ENCODE results near the gene ALMS1. TPM values are rescaled to one million over a fixed set of nuclear protein-coding genes. Genes with fewer than 3 reads are reported as not detected.
"Not testable (repeated sequence)": the region's sequence is repeated elsewhere in the genome, so short reads cannot be mapped to it uniquely, and the experiment has no call there.

Gene ALMS1
- total RNA-seq, 5 donors from 2014 or later (not counting 1 experiment from before 2014, with no cell fraction given): 25.1 to 31.1 (median 27.3) TPM

DNA sequence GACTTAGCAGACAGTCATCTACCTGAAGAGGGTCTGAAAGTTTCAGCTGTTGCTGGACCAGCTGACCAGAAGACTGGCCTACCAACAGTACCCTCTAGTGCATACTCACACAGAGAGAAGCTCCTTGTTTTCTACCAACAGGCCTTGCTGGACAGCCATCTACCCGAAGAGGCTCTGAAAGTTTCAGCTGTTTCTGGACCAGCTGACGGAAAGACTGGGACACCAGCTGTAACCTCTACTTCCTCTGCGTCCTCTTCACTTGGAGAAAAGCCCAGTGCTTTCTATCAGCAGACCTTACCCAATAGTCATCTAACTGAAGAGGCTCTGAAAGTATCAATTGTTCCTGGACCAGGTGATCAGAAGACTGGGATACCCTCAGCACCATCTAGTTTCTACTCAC, 63.2 kb downstream of the ALMS1 start:
- H3K4me3 Mint-ChIP-seq: no peak overlapping the region
- H3K4me1 ChIP-seq (ENCODE audit: control insufficient read depth in 1 of 2, extremely low read depth in 1 of 2, insufficient read depth in 2 of 2, low read length in 2 of 2): no peaks in the 10 kb centered on the region
- H3K27me3 ChIP-seq (replicated peaks in 1 of 2; ENCODE audit: control insufficient read depth in 2 of 2, extremely low read depth in 1 of 2, insufficient read depth in 2 of 2, low read length in 1 of 2): no peaks in the 10 kb centered on the region
- H3K9me3 ChIP-seq: no peaks in the 10 kb centered on the region
- no peak overlapping the region for H3K27ac ChIP-seq (ENCODE audit: low read length)
- peaks cover 84% of the 10 kb centered on the region for H3K36me3 Mint-ChIP-seq
- no peaks in the 10 kb centered on the region for H3K4me1 Mint-ChIP-seq
- H3K4me3 ChIP-seq (ENCODE audit: control insufficient read depth in 1 of 2, extremely low read depth in 1 of 2, low read length in 1 of 2): no peak overlapping the region
- DNase-seq: no peak
- ChIA-PET CTCF (no interaction called here), POLR2A (no interaction called here)
- ATAC-seq (replicated peaks in 1 of 4): no peak
- H3K36me3 ChIP-seq (ENCODE audit: control insufficient read depth in 2 of 2, extremely low read depth in 1 of 2, insufficient read depth in 1 of 2, low read length in 1 of 2): peaks cover 8 to 24% of the 10 kb centered on the region in 2 donors
- no peak overlapping the region for H3K27ac Mint-ChIP-seq
- no peaks in the 10 kb centered on the region for H3K9me3 Mint-ChIP-seq
- WGBS (ENCODE audit: insufficient coverage): 97% methylated on average over 3 of the region's 3 CpGs
- no peaks in the 10 kb centered on the region for H3K27me3 Mint-ChIP-seq

GRCh38 chr2:73449404-73449803, 63.8 kb downstream of the ALMS1 start:
- H3K9me3 ChIP-seq: no peaks in the 10 kb centered on the region
- peaks cover 79% of the 10 kb centered on the region for H3K36me3 Mint-ChIP-seq

GRCh38 chr2:73451263-73451972, 65.8 kb downstream of the ALMS1 start:
- WGBS (ENCODE audit: insufficient coverage): no CpG with 5 or more reads among the region's 1 CpG

More at GRCh38 chr2:73449404-73449803, 63.8 kb downstream of the ALMS1 start:
- Histone ChIP-seq H3K27me3 (replicated peaks in 1 of 2; ENCODE audit: control insufficient read depth in 2 of 2, extremely low read depth in 1 of 2, insufficient read depth in 2 of 2, low read length in 1 of 2) (no peaks in the 10 kb centered on the region), H3K4me3 (ENCODE audit: control insufficient read depth in 1 of 2, extremely low read depth in 1 of 2, low read length in 1 of 2) (no peak overlapping the region), H3K36me3 (ENCODE audit: control insufficient read depth in 2 of 2, extremely low read depth in 1 of 2, insufficient read depth in 1 of 2, low read length in 1 of 2) (peaks cover 8 to 24% of the 10 kb centered on the region in 2 donors), H3K27ac (ENCODE audit: low read length) (no peak overlapping the region), H3K4me1 (ENCODE audit: control insufficient read depth in 1 of 2, extremely low read depth in 1 of 2, insufficient read depth in 2 of 2, low read length in 2 of 2) (no peaks in the 10 kb centered on the region)
- no peak for DNase-seq
- Mint-ChIP-seq H3K27ac (no peak overlapping the region), H3K27me3 (no peaks in the 10 kb centered on the region), H3K4me3 (no peak overlapping the region), H3K9me3 (no peaks in the 10 kb centered on the region), H3K4me1 (no peaks in the 10 kb centered on the region)
- POLR2A ChIA-PET: no interaction called here
- CTCF ChIA-PET: no interaction called here
- ATAC-seq (replicated peaks in 1 of 4): no peak

DNA sequence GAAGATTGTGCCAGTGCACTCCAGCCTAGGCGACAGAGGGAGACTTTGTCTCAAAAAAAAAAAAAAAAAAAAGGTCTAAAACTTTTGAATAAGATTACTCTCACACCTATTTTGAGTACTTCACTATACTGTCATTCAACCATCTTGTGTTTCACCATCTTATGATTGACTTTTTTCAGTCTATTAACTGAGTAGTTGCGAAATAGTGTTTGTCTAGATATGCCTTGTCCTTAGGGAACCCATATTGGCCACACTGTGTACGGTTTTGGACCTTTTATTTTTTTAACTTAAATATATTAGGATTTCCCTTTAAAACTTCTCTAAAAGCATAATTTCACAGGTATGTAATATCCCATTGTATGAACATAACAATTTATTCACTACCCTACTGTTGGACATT, 72.3 kb downstream of the ALMS1 start:
- no peaks in the 10 kb centered on the region for H3K4me1 ChIP-seq (ENCODE audit: control insufficient read depth in 1 of 2, extremely low read depth in 1 of 2, insufficient read depth in 2 of 2, low read length in 2 of 2)
- no peaks in the 10 kb centered on the region for H3K9me3 ChIP-seq
- ATAC-seq (replicated peaks in 1 of 4) (no peak), DNase-seq (no peak)
- peaks cover 0 to 2% of the 10 kb centered on the region in 2 donors for H3K36me3 ChIP-seq (ENCODE audit: control insufficient read depth in 2 of 2, extremely low read depth in 1 of 2, insufficient read depth in 1 of 2, low read length in 1 of 2)
- no peak overlapping the region for H3K4me3 ChIP-seq (ENCODE audit: control insufficient read depth in 1 of 2, extremely low read depth in 1 of 2, low read length in 1 of 2)
- H3K9me3 Mint-ChIP-seq: peaks cover under 1 to 7% (median 3%) of the 10 kb centered on the region in 3 donors
- H3K27ac Mint-ChIP-seq: no peak overlapping the region
- H3K4me3 Mint-ChIP-seq: no peak overlapping the region
- no peak overlapping the region for H3K27ac ChIP-seq (ENCODE audit: low read length)
- H3K4me1 Mint-ChIP-seq: no peaks in the 10 kb centered on the region
- POLR2A ChIA-PET: no interaction called here
- H3K27me3 Mint-ChIP-seq: no peaks in the 10 kb centered on the region
- CTCF ChIA-PET: no interaction called here
- no CpG with 5 or more reads among the region's 3 CpGs for WGBS (ENCODE audit: insufficient coverage)
- no peaks in the 10 kb centered on the region for H3K27me3 ChIP-seq (replicated peaks in 1 of 2; ENCODE audit: control insufficient read depth in 2 of 2, extremely low read depth in 1 of 2, insufficient read depth in 2 of 2, low read length in 1 of 2)
- peaks cover 50% of the 10 kb centered on the region for H3K36me3 Mint-ChIP-seq

More at GRCh38 chr2:73451263-73451972, 65.8 kb downstream of the ALMS1 start:
- no peak for ATAC-seq (replicated peaks in 1 of 4)
- H3K27me3 Mint-ChIP-seq: no peaks in the 10 kb centered on the region
- no peaks in the 10 kb centered on the region for H3K9me3 Mint-ChIP-seq
- no peaks in the 10 kb centered on the region for H3K4me1 Mint-ChIP-seq
- ChIA-PET POLR2A (no interaction called here), CTCF (no interaction called here)
- H3K9me3 ChIP-seq: no peaks in the 10 kb centered on the region
- no peaks in the 10 kb centered on the region for H3K4me1 ChIP-seq (ENCODE audit: control insufficient read depth in 1 of 2, extremely low read depth in 1 of 2, insufficient read depth in 2 of 2, low read length in 2 of 2)
- H3K4me3 Mint-ChIP-seq: no peak overlapping the region
- DNase-seq: no peak
- H3K36me3 ChIP-seq (ENCODE audit: control insufficient read depth in 2 of 2, extremely low read depth in 1 of 2, insufficient read depth in 1 of 2, low read length in 1 of 2): peaks cover 8 to 26% of the 10 kb centered on the region in 2 donors
- no peaks in the 10 kb centered on the region for H3K27me3 ChIP-seq (replicated peaks in 1 of 2; ENCODE audit: control insufficient read depth in 2 of 2, extremely low read depth in 1 of 2, insufficient read depth in 2 of 2, low read length in 1 of 2)
- H3K36me3 Mint-ChIP-seq: peaks cover 74% of the 10 kb centered on the region
- no peak overlapping the region for H3K4me3 ChIP-seq (ENCODE audit: control insufficient read depth in 1 of 2, extremely low read depth in 1 of 2, low read length in 1 of 2)
- H3K27ac Mint-ChIP-seq: no peak overlapping the region
- H3K27ac ChIP-seq (ENCODE audit: low read length): no peak overlapping the region

- H3K9me3 ChIP-seq; H3K27ac Mint-ChIP-seq; H3K27me3 Mint-ChIP-seq; H3K27ac ChIP-seq (ENCODE audit: low read length); POLR2A ChIA-PET; H3K36me3 ChIP-seq (ENCODE audit: control insufficient read depth in 2 of 2, extremely low read depth in 1 of 2, insufficient read depth in 1 of 2, low read length in 1 of 2); H3K4me3 Mint-ChIP-seq; CTCF ChIA-PET; H3K4me1 Mint-ChIP-seq; H3K27me3 ChIP-seq (replicated peaks in 1 of 2; ENCODE audit: control insufficient read depth in 2 of 2, extremely low read depth in 1 of 2, insufficient read depth in 2 of 2, low read length in 1 of 2); H3K4me3 ChIP-seq (ENCODE audit: control insufficient read depth in 1 of 2, extremely low read depth in 1 of 2, low read length in 1 of 2); DNase-seq; ATAC-seq (replicated peaks in 1 of 4); H3K4me1 ChIP-seq (ENCODE audit: control insufficient read depth in 1 of 2, extremely low read depth in 1 of 2, insufficient read depth in 2 of 2, low read length in 2 of 2); H3K9me3 Mint-ChIP-seq: not testable (repeated sequence)
- H3K36me3 Mint-ChIP-seq: peaks cover 26% of the 10 kb centered on the region
- WGBS (ENCODE audit: insufficient coverage): no CpG with 5 or more reads among the region's 1 CpG
These were observed 76.8 kb downstream of the ALMS1 start for GRCh38 chr2:73462388-73462787.

DNA sequence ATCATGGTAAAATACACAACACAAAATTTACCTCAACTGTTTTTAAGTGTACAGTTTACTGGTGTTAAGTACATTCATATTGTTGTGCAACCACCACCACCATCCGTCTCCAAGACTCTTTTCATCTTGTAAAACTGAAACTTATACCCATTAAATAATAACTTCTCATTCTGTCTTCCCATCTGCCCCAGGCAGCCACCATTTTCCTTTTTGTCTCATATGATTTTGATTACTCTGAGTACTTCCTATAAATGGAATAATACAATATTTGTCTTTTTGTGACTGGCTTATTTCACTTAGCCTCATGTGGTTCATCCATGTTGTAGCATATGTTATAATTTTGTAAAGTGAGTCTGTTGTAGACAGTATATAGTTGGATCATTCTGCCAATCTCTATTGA, 82.7 kb downstream of the ALMS1 start:
- H3K4me3 Mint-ChIP-seq: no peak overlapping the region
- no peaks in the 10 kb centered on the region for H3K9me3 Mint-ChIP-seq
- no peaks in the 10 kb centered on the region for H3K36me3 Mint-ChIP-seq
- CTCF ChIA-PET: no interaction called here
- DNase-seq (no peak), ATAC-seq (replicated peaks in 1 of 4) (no peak)
- POLR2A ChIA-PET: no interaction called here
- Histone ChIP-seq H3K4me1 (ENCODE audit: control insufficient read depth in 1 of 2, extremely low read depth in 1 of 2, insufficient read depth in 2 of 2, low read length in 2 of 2) (no peaks in the 10 kb centered on the region), H3K27me3 (replicated peaks in 1 of 2; ENCODE audit: control insufficient read depth in 2 of 2, extremely low read depth in 1 of 2, insufficient read depth in 2 of 2, low read length in 1 of 2) (no peaks in the 10 kb centered on the region), H3K9me3 (no peaks in the 10 kb centered on the region), H3K27ac (ENCODE audit: low read length) (no peak overlapping the region), H3K36me3 (ENCODE audit: control insufficient read depth in 2 of 2, extremely low read depth in 1 of 2, insufficient read depth in 1 of 2, low read length in 1 of 2) (no peaks in the 10 kb centered on the region), H3K4me3 (ENCODE audit: control insufficient read depth in 1 of 2, extremely low read depth in 1 of 2, low read length in 1 of 2) (no peak overlapping the region)
- H3K4me1 Mint-ChIP-seq: no peaks in the 10 kb centered on the region
- WGBS (ENCODE audit: insufficient coverage): no CpG with 5 or more reads among the region's 1 CpG
- H3K27ac Mint-ChIP-seq: no peak overlapping the region
- no peaks in the 10 kb centered on the region for H3K27me3 Mint-ChIP-seq

GRCh38 chr2:73483874-73484273, 98.2 kb downstream of the ALMS1 start:
- H3K4me3 ChIP-seq (ENCODE audit: control insufficient read depth in 1 of 2, extremely low read depth in 1 of 2, low read length in 1 of 2); POLR2A ChIA-PET; H3K27me3 Mint-ChIP-seq; H3K27me3 ChIP-seq (replicated peaks in 1 of 2; ENCODE audit: control insufficient read depth in 2 of 2, extremely low read depth in 1 of 2, insufficient read depth in 2 of 2, low read length in 1 of 2); H3K4me1 ChIP-seq (ENCODE audit: control insufficient read depth in 1 of 2, extremely low read depth in 1 of 2, insufficient read depth in 2 of 2, low read length in 2 of 2); H3K4me3 Mint-ChIP-seq; H3K27ac Mint-ChIP-seq; CTCF ChIA-PET; ATAC-seq (replicated peaks in 1 of 4); H3K9me3 Mint-ChIP-seq; H3K27ac ChIP-seq (ENCODE audit: low read length); H3K36me3 ChIP-seq (ENCODE audit: control insufficient read depth in 2 of 2, extremely low read depth in 1 of 2, insufficient read depth in 1 of 2, low read length in 1 of 2); DNase-seq; H3K9me3 ChIP-seq; H3K4me1 Mint-ChIP-seq: not testable (repeated sequence)
- WGBS (ENCODE audit: insufficient coverage): no CpG with 5 or more reads among the region's 1 CpG
- H3K36me3 Mint-ChIP-seq: peaks cover 40% of the 10 kb centered on the region
